ENCODE data around the gene SPTBN4.
A peak's percentile ranks its signal among the peaks of the same experiment; 100 is the strongest.

The SPTBN4 gene

GRCh38 chr19:40441719-40442253 lies 25.0 kb upstream of the SPTBN4 start:
- POLR2A ChIA-PET: interaction anchor here (2.3 to 4.3 kb wide), 2 partner anchors 15 to 21 kb away, joined by 11 to 28 read pairs; partner anchors contain the start of gene SERTAD1

GRCh38 chr19:40442328-40443130 lies 24.3 kb upstream of the SPTBN4 start:
- no peak for DNase-seq (ENCODE audit: extremely low spot score)
- TF ChIP-seq CTCF (IDR thresholded peaks at IDR 0.05; ENCODE audit: control extremely low read depth, extremely low read depth, low read depth, missing control alignments): no peak
- POLR2A ChIA-PET: interaction anchor here (0.9 to 4.3 kb wide), 6 partner anchors 16 to 23 kb away, joined by 3 to 28 read pairs (median 9); partner anchors contain the start of genes BLVRB and SERTAD1
- CTCF ChIA-PET: interaction anchor here (1.0 to 4.2 kb wide), 8 partner anchors 9 to 137 kb away, joined by 3 to 27 read pairs (median 6); partner anchors contain the start of gene SERTAD1

More at GRCh38 chr19:40441719-40442253, 25.0 kb upstream of the SPTBN4 start:
- no peak for DNase-seq (ENCODE audit: extremely low spot score)
- CTCF ChIA-PET: interaction anchor here (1.5 to 4.2 kb wide), 6 partner anchors 16 to 137 kb away, joined by 4 to 27 read pairs (median 9); partner anchors contain the start of gene SERTAD1
- TF ChIP-seq CTCF (IDR thresholded peaks at IDR 0.05; ENCODE audit: control extremely low read depth, extremely low read depth, low read depth, missing control alignments): no peak

GRCh38 chr19:40443131-40443999 lies 23.4 kb upstream of the SPTBN4 start:
- DNase-seq (ENCODE audit: extremely low spot score): peak; percentile 98
- CTCF ChIA-PET: interaction anchor here (1.0 to 4.2 kb wide), 8 partner anchors 9 to 138 kb away, joined by 3 to 27 read pairs (median 6); partner anchors contain the start of gene SERTAD1
- TF ChIP-seq CTCF (IDR thresholded peaks at IDR 0.05; ENCODE audit: control extremely low read depth, extremely low read depth, low read depth, missing control alignments): no peak
- POLR2A ChIA-PET: interaction anchor here (0.6 to 4.3 kb wide), 7 partner anchors 17 to 78 kb away, joined by 3 to 28 read pairs (median 7); partner anchors contain the start of genes BLVRB and SERTAD1

- DNase-seq (ENCODE audit: extremely low spot score): peak; percentile 98
- CTCF ChIA-PET: interaction anchor here (1.1 to 4.2 kb wide), 6 partner anchors 9 to 25 kb away, joined by 4 to 27 read pairs (median 10); partner anchors contain the start of gene SERTAD1
- no peak for TF ChIP-seq CTCF (IDR thresholded peaks at IDR 0.05; ENCODE audit: control extremely low read depth, extremely low read depth, low read depth, missing control alignments)
- POLR2A ChIA-PET: interaction anchor here (0.6 to 4.3 kb wide), 4 partner anchors 18 to 79 kb away, joined by 3 to 28 read pairs (median 9); partner anchors contain the start of gene SERTAD1
Measured at GRCh38 chr19:40444000-40444824, 22.6 kb upstream of the SPTBN4 start, which contains the start of gene SERTAD3. Gene SERTAD3 (minus strand): TSS chr19:40444335. CDS start chr19:40442080, 2,255 bp downstream.

- ChIA-PET CTCF (interaction anchor here (1.1 kb wide), 1 partner anchor 26 kb away, joined by 4 read pairs; no protein-coding TSS in a partner anchor), POLR2A (no interaction called here)
- peak; percentile 60 for TF ChIP-seq CTCF (IDR thresholded peaks at IDR 0.05; ENCODE audit: control extremely low read depth, extremely low read depth, low read depth, missing control alignments)
- no peak for DNase-seq (ENCODE audit: extremely low spot score)
Measured at GRCh38 chr19:40444825-40445312, 21.9 kb upstream of the SPTBN4 start.
